ENCODE results near the gene SPATA13.

Gene SPATA13

GRCh38 chr13:24286624-24287023 lies 126.1 kb downstream of the SPATA13 start:
- no peak for TF ChIP-seq CTCF (IDR thresholded peaks at IDR 0.05; ENCODE audit: low read depth, low read length, missing control alignments)
- DNase-seq, result no peak
- Histone ChIP-seq H3K27ac (no peak overlapping the region), H3K36me3 (replicated peaks) (no peaks in the 10 kb centered on the region), H3K4me3 (ENCODE audit: low read depth, low read length) (no peak overlapping the region), H3K27me3 (replicated peaks) (no peaks in the 10 kb centered on the region)
- in situ Hi-C loops (cut with HindIII; ENCODE audit: low pct_ligation_motif_present, low sequenced_read_pairs), result no loop called here

- Histone ChIP-seq H3K4me3 (ENCODE audit: low read depth, low read length) (no peak overlapping the region), H3K36me3 (replicated peaks) (no peaks in the 10 kb centered on the region), H3K27me3 (replicated peaks) (no peaks in the 10 kb centered on the region), H3K27ac (no peak overlapping the region)
- in situ Hi-C loops (cut with HindIII; ENCODE audit: low pct_ligation_motif_present, low sequenced_read_pairs), result no loop called here
- DNase-seq, result no peak
- no peak for TF ChIP-seq CTCF (IDR thresholded peaks at IDR 0.05; ENCODE audit: low read depth, low read length, missing control alignments)
Measured at GRCh38 chr13:24287748-24288287, 127.3 kb downstream of the SPATA13 start.

GRCh38 chr13:24288870-24289269 lies 128.3 kb downstream of the SPATA13 start:
- in situ Hi-C loops (cut with HindIII; ENCODE audit: low pct_ligation_motif_present, low sequenced_read_pairs), result no loop called here
- Histone ChIP-seq H3K27me3 (replicated peaks) (no peaks in the 10 kb centered on the region), H3K4me3 (ENCODE audit: low read depth, low read length) (no peak overlapping the region), H3K27ac (no peak overlapping the region), H3K36me3 (replicated peaks) (no peaks in the 10 kb centered on the region)
- TF ChIP-seq CTCF (IDR thresholded peaks at IDR 0.05; ENCODE audit: low read depth, low read length, missing control alignments), result no peak
- no peak for DNase-seq

GRCh38 chr13:24290280-24290932 lies 129.9 kb downstream of the SPATA13 start:
- no peak overlapping the region for H3K4me3 ChIP-seq (ENCODE audit: low read depth, low read length)
- no peaks in the 10 kb centered on the region for H3K36me3 ChIP-seq (replicated peaks)
- in situ Hi-C loops (cut with HindIII; ENCODE audit: low pct_ligation_motif_present, low sequenced_read_pairs), result no loop called here
- DNase-seq, result no peak
- H3K27ac ChIP-seq, result no peak overlapping the region
- no peaks in the 10 kb centered on the region for H3K27me3 ChIP-seq (replicated peaks)
- TF ChIP-seq CTCF (IDR thresholded peaks at IDR 0.05; ENCODE audit: low read depth, low read length, missing control alignments), result no peak

- H3K36me3 ChIP-seq (replicated peaks), result no peaks in the 10 kb centered on the region
- in situ Hi-C loops (cut with HindIII; ENCODE audit: low pct_ligation_motif_present, low sequenced_read_pairs), result no loop called here
- H3K27ac ChIP-seq, result no peak overlapping the region
- H3K27me3 ChIP-seq (replicated peaks), result no peaks in the 10 kb centered on the region
- TF ChIP-seq CTCF (IDR thresholded peaks at IDR 0.05; ENCODE audit: low read depth, low read length, missing control alignments), result no peak
- no peak overlapping the region for H3K4me3 ChIP-seq (ENCODE audit: low read depth, low read length)
- DNase-seq, result peak; percentile 39
Measured at GRCh38 chr13:24292481-24292880, 132.0 kb downstream of the SPATA13 start.

GRCh38 chr13:24293746-24294145 lies 133.2 kb downstream of the SPATA13 start:
- TF ChIP-seq CTCF (IDR thresholded peaks at IDR 0.05; ENCODE audit: low read depth, low read length, missing control alignments), result no peak
- H3K36me3 ChIP-seq (replicated peaks), result no peaks in the 10 kb centered on the region
- in situ Hi-C loops (cut with HindIII; ENCODE audit: low pct_ligation_motif_present, low sequenced_read_pairs), result no loop called here

More at GRCh38 chr13:24293746-24294145, 133.2 kb downstream of the SPATA13 start:
- H3K4me3 ChIP-seq (ENCODE audit: low read depth, low read length), result no peak overlapping the region
- H3K27me3 ChIP-seq (replicated peaks), result no peaks in the 10 kb centered on the region
- DNase-seq, result no peak
- no peak overlapping the region for H3K27ac ChIP-seq
